Hindlimb muscle (tissue), 1 donor: ENCODE measurements around the gene CCDC13. TPM values are rescaled to one million over a fixed set of nuclear protein-coding genes. Genes with fewer than 3 reads are reported as not detected.

Experiments used
- DNase-seq: peaks from one replicate; pipeline ENCODE4 v3.0.0-alpha.2; 2013
- polyA plus RNA-seq: library from polyadenylated mRNA; unstranded; fragments of 120-200 nt; gene quantifications from one replicate; pipeline ENCODE4 v1.2.1, GENCODE V29; 2013; ENCODE audit not compliant: insufficient read length

Gene CCDC13
- polyA plus RNA-seq, 1 donor: not detected

DNA sequence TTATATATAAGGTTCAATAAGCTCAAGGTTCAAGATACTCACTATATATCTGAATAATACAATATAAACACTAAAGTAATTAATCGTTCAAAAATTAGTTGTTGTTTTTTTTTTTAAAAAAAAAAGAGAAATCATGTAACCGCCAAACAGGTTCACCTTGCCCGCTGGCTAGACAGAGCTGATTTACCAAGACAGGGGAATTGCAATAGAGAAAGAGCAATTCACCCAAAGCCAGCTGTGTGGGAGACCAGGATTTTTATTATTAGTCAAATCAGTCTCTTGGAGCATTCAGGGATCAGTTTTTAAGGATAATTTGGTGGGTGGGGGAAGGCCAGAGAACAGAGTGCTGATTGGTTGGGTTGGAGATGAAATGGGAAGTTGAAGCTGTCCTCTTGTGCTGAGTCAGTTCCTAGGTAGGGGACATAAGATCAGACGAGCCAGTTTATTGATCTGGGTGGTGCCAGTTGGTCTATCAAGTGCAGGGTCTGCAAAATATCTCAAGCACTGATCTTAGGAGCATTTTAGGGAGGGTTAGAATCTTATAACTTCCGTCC, 23.4 kb upstream of the CCDC13 start:
- no peak for DNase-seq

DNA sequence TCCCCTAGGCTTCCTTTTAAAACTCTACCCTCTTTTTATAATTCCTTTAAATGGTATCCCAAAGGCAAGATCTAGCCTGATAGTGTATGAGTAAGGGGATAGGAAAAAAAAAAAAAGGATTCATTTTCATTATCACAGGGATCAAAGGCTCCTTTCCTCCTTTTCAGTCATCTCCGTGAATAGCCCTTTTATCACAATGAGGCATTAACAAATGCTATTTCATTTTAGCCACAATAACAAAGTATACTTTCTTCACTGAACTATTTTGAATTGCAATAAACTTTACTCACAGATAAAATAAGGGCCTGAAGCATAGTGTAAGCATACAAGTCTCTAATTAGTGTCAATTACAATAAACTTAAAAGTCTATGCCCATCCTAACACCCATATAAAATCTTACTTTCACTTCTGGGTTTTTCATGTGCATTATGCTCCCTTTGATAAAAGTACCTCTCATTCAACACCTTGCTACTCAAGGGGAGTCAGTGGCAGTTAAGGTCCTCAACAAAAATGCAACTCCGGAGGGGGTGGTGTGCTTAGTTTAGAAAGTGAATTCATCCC, 22.6 kb upstream of the CCDC13 start:
- no peak for DNase-seq

DNA sequence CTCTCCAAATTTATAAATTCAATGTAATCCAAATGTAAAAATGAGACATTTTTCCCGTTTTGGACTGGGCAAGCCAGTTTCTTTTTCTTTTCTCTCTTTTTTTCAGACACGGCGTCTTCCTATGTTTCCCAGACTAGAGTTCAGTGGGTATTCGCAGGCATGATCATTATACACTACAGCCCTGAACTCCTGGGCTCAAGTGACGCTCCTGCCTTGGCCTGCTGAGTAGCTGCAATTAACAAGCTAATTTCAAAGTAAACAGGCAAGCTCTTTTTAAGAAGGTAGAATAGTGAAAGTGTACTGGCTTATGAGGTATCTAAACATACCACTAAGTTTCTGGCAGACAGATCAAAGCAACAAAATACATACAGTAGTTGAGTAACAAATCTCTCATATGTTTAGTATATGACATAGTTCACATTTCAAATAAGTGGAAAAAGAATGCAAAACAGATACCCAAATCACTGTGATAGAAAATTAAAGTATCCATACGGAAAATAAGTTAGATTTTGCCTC, 17.7 kb upstream of the CCDC13 start:
- DNase-seq: no peak

DNA sequence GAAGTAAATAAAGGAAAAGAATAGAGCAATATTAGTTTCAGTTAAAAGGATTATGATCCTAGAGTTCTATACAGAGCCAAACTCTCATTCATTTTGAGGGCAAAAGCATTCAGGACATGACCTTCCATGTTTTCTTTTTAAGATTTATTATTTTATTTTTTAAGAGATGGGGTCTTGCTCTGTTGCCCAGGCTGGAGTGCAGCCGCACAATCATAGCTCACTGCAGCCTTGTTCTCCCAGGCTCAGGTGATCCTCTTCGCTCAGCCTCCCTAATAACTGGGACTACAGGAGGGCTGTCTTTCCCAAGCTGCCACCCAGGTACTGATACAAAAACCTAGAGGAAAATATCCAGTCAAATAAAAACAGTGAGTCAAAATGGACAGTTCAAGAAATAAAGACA, 13.6 kb upstream of the CCDC13 start:
- no peak for DNase-seq

DNA sequence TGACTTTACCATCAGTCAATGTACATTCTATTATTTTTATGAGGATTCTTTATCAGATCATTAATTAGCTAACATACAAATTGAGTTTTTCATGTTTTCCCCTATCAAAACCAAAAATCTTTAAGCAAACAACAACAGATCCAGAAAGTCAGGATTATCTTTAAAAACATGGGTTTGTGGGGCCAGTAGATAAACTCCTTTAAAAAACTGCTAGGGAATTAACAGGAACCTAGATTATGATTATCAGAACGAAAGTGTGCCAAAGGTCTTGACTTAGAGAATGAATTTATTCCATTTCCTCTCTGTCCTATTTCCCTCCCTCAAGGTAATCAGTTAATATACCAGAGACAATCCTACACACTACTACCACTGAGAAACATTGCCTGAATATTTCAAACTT, 13.2 kb upstream of the CCDC13 start:
- DNase-seq: no peak

DNA sequence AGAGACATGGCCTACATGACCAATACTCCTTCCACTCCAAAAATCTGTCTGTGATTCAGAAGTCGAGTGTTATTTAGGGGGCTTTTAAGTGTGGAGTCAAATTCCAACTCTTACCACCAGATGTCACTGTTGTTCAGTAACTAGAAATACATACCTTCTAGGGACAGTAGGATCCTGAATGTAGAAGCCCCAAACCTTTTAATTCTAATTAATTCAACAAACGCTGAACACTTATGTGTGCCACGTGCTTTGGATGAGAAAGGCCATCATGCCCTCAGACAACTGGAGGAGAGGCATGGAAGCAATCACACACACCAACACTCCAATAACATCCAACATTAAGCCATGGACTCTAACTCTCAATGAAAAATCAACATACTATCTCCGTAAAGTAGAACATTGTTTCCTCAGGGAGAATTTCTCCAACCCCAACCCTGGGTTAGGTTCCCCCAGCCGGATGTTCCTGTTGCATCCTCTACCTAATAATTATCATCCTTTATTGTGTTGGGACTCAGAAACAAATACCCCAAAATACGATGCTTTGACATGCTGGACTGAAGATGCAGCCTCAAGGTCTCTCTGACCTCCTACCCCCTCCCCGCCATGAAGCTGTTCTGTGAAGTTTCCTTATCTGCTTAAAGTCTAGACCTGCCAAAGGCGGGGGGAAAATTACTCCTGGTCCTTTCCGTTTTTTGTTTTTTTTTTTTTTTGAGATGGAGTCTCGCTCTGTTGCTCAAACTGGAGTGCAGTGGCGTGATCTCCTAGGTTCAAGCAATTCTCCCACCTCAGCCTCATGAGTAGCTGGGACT, 8.0 kb upstream of the CCDC13 start:
- DNase-seq: peak; percentile 65

DNA sequence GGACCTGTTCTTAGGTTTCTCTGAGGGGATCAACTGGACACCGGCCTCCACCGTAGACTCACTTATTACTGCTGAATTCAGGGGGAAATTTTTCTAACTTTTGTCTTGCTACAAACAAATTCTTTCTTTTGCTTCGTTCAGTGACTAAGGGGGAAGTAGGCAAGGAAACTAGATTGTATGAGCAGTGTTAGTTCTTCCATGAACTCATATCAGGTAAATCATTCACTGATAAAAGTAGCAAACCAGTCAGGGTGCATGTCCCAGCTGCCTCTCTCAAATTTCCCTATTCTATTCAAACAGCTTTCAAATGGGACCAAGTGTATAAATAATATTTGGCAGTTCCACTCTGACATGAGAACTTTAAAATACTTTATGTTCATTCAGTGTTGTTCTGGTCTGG, 7.3 kb upstream of the CCDC13 start:
- DNase-seq: no peak

DNA sequence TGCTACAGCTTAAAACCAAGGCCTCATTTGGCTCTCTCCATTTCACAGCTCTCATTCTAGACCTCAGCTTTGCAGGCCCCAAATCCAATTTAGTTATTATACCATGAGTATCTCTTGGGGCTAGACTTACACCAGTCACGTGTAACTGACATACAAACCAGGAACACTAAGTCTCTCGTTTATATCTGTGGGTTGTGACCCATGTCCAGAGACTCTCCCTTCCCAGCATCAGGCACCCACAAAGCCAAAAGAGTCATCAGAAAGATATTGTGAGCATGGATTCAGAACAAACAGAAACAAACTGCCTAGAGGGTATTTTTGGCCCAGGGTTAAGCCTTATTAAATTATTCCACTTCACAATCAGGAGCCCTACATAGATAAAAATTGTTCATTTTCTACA, 5.6 kb upstream of the CCDC13 start:
- DNase-seq: no peak

DNA sequence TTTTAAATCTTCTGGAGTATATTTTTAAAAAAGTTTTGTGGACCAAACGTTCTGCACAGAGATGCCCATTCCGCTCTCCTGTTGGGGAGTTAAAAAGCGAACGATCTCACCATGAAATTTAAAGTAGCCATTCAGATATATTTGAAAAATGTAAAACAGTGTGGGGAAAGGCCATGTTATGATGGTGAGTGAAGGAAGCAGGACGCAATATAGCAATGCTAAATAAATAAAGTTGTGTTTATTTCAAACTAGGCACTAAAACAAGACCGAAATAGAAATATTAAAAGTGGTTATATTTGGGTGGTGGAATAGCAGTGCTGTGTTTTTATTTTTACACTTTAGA, 327 bp upstream of the CCDC13 start:
- DNase-seq: no peak

DNA sequence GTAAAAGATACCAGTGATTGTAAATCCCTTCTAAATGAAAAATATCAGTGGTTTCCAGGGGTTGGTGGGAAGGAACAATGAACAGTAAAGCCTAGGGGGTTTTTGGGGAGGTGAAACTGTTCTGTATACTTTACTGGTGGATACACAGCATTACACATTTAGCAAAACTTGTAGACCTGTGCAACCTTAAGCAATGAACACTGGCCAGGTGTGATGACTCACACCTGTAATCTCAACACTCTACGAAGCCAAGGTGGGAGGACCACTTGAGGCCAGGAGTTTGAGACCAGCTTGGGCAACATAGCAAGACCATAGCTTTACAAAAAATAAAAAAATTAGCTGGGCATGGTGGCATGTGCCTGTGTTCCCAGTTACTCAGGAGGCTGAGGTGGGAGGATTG, 1.8 kb downstream of the CCDC13 start:
- no peak for DNase-seq

DNA sequence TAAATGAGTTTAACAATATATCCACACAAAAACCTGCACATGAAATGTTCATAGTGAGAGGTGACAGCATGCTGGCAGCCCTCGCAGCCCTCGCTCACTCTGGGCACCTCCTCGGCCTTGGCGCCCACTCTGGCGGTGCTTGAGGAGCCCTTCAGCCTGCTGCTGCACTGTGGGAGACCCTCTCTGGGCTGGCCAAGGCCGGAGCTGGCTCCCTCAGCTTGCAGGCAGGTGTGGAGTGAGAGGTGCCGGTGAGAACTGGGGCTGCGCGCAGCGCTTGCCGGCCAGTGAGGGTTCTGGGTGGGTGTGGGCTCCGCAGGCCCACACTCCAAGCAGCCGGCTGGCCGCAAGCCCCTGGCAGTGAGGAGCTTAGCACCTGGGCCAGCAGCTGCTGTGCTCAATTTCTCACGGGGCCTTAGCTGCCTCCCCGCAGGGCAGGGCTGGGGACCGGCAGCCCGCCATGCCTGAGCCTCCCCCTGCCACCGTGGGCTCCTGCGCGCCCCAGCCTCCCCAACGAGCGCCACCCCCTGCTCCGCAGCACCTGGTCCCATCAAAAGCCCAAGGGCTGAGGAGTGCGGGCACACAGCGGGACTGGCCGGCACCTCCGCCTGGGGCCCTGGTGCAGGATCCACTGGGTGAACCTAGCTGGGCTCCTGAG, 3.4 kb downstream of the CCDC13 start:
- DNase-seq: no peak

DNA sequence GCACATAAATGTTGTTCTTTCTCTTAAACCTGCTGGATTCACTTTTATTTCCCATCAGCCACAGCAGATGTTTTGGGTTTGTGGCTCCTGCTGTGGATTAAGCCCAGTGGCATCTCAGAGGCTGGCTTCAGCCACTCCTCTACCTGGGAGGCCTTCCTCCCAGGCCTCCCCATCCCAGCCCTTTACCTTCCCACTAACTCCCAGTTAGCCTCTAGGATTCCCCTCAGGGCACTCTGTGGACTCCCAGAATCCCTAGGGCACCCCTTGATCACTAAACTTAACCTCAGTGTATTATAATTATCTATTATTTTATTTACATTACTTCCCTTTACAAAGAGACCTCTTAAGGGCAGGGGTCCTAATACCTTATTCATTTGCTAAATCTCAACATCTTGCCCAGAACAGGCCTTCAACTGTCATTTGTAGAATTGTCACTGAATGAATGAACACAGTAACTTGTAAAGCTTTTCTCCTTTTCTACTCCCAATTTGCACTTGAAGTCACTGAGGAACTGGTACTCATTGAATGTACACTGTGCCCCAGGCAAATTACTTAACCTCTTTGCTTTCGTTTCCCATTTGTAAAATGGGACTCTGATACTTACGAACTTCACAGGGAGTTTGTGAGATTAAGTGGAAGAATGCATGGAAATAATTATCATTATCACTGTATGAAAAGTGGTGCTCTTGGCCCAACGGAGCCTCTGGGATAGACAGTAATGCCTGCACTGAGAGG, 8.3 kb downstream of the CCDC13 start:
- DNase-seq: no peak

DNA sequence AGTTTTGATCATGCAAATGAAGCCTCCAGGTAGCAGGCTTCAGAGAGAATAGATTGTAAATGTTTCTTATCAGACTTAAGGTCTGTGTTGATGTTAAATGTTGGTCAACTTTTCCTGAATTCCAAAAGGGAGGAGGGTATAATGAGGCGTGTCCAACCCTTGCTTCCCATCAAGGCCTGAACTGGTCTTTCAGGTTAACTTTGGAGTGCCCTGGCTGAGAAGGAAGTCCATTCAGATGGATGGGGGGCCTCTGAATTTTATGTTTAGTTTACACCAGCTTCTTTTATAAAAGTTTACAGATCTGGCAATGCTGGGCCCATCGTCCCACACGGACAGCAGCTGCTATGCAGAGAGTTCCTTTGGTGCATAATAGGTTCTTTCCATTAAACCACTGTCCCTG, 8.9 kb downstream of the CCDC13 start:
- no peak for DNase-seq

DNA sequence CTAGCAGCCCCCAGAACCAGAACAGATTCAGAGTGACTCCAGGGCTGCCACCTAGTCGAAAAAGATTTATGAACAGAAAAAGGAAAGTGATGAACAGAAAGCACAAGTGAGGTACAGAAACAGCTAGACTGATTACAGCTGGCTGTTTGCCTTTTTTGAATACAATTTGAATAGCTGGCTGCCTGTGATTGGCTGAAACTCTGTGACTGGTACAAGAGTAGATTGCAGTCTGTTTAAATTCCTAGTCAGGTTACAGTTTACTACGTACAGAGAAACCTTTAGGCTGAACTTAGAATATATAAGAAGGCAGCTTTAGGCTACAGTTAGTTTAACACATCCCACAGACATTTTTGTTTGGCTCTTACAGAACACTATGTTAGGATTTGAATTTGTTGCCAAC, 10.0 kb downstream of the CCDC13 start:
- DNase-seq: no peak

DNA sequence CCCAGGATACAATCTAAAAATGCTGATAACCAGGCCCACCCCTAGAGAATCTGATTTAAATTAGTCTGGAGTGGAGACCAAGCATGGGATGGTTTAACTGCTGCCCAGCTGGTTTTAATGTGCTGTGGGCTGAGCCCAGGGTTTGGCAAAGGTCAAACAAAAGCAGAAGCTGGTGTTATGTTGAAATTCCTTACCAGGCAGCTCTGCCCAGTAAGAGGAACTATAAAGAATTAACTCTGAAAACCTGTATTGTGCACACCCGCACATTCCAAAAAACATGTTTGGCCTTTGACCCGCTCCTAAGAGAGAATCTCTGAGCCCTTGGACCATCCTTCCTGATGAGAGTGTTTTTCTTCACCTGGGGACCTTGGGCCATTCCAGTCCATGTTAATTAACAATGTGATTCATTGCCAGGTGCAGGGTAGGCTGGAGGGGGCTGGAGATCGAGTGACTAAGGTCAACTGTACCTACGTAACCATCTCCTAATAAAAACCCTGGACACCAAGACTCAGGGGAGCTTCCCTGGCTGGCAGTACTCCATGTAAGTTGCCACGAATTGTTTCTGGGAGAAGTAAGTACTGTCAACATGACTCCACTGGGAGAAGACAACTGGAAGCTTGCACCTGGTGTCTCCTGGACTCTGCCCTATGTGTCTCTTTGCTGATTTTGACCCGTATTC, 10.9 kb downstream of the CCDC13 start:
- no peak for DNase-seq

DNA sequence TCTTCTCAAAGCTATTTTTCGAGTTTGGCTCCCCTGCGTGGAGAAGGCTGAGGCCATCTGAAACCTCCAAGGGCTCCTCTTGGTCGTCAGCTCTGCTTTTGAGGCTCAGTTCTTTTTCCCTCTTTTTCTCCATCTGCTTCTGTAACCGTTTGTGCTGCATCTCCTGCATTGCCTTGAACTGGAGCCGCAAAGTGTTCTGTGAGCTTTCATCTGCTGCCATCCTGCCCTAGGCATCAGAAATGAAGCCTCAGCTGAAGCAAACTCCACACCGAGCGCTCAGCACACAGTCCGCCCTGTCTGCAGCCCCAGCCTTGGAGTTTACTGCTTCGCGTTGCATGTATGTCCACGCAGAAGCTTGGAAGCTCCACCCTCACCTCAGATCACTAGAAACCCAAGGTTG, 14.9 kb downstream of the CCDC13 start:
- DNase-seq: no peak

DNA sequence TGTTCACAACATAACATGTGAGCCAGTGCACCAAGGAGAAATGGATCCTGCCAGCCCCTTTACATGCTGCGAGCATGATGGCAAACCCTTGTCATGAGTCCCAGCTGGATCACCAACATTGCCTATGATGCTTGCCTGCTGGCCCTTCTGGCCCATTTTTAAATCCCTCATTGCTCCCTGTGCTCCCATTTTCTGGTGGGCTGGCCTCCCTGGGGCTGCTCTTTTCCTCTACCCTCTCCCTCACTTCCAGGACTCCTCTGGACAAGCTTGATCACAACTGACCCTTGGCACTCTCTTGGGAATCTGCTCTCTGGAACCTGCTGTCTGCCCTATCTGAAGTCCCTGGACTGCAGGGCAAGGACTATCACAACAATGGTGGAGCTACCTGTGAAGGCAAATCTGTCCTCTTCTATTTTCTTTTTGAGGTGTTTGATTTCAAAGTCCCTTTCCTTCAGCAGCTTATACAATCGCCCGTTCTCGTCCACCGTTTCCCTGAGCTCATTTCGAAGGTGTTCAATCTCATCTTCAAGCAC, 16.3 kb downstream of the CCDC13 start:
- DNase-seq: no peak

DNA sequence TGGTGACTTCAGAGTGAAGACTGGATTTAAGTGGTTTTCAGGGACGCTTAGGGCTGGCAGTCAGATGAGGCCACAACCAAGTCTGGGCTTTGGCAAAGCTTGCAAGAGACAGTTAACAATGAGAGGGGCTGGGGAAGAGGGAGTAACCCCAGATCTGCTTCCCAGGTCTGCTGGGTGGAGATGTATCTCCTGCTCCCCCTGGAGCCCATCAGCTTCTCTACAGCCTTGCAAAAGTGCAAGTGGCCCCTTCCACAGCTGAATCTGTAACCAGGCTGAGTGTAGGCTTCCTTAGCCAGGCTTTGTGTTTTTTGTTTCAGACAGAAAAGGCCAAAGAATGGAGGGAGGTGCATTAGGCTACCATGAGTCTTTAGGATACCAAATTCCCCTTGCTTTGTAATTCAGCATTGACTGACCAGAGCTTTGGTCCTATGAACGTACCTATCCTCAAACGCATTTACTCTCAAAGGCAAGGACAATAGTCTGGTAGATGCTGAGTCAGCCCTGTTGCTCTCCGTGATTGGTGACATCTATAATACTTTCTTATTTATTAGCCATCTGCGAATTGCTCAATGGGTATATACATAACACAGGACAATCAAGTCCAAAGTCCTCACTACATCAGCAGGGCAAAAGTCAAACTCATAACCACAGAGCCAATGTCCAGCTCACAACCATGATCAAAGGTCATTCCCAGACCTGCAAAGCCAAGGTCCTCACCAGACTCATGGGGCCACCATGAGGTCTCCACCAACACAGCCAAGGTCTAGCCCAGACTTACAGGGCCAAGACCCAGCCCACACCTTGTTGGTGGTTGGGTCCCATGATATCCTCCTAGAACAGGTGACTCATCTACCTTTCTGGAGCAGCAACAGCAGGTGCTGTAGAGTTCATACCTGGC, 17.1 kb downstream of the CCDC13 start:
- DNase-seq: no peak

DNA sequence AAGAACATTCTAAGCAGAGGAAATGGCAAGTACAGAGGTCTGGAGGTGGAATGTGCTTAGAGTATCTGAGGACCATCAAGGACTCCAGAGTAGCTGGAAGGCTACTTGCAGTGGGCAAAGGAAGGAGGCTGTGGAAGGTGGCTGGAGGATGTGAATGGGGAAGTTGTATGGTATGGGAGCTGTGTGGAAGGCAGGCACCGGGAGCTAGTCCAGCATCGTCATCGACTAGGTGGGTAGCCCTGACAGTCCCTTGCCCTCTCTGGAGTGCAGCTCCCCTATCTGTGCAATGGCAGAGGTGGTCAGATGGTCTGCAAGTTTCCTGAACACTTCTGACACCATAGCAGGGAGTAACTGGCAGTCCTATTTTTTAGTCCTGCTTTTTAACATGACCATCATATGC, 19.3 kb downstream of the CCDC13 start:
- DNase-seq: no peak

DNA sequence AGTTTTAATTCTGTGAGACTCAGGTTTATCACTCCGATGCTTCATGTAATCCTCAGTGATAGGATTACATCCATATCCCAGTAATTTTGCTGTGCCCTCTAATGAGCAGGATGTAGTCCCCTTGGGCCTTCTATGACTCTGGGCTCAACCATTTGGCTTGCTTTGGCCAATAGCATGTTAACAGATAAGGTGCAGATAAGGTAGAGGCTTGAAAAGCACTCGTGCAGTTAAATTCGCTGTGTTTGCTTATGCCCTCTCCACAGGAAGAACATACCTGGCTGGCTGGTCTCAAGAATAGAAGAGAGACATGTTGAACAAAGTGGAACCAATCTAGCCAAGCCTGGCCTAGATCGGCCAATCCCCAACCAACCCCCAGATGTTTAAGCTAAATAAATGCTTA, 20.1 kb downstream of the CCDC13 start:
- DNase-seq: no peak

DNA sequence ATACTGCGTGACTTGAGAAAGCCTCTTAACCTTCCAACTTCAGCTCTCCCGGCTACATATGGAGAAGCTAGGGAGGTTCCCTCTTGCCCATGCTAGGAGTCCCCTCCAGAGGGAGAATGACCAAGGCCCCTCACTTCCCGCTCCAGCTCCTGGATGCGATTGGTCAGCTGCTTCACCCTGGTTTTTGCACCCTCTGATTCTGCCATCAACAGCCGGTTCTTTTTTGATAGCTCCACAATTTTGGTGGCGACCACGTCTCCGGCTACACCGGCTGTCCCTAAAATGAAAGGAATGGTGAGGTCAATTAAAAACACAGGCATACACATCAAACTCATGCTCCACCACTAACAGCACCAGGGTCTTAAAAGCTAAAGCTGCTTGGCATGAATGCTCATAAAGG, 20.6 kb downstream of the CCDC13 start:
- DNase-seq: no peak
